GM18519 (cell line): Measurements from ENCODE around the gene S100A9.

Experiments
- ATAC-seq: cut with Tn5 transposase; IDR thresholded peaks from one replicate; pipeline ENCODE4 v1.9.1; 2021; ENCODE audit warnings: mild to moderate bottlenecking, moderate library complexity; ENCODE audit not compliant: unreplicated experiment, low FRiP score

The S100A9 gene

DNA sequence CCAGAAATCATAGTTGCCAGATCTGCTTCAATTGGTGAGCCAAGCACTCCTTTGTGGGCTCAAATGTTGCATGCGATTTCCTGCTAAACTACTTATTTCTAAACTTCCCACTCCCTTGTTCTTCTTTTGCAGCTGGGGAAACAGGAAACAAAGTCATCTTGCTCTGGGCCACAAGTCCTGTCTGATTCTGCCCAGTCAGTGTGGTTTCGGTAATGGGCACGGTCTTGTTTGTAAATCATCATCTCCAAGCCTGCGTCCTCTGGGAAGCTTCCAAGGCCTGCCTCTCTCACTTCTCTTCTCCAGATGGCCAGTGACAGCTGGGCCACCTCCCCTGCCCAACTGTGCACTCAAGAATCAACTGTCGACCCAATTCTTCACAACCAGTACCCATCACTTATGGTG, 28.8 kb downstream of the S100A9 start:
- no peak for ATAC-seq

DNA sequence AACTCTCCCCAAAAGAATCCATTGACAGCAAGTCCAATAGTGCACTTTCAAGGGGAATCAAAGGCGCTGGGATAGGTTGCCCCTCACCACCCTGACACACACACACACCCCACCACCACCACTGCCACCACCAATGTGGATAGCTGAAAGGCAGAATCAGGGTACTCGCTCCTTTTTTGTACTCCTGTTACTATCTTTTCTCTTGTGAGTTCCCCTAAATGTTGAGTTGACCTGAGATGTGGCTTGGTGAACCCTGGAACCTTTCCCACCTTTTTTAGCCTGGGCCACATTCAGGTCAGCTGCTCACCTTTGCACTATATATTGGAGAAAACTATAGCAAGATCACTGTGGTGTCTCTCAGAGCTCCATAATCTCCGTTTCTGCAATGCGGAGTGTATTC, 29.3 kb downstream of the S100A9 start:
- no peak for ATAC-seq

GRCh38 chr1:153387785-153388184, 30.1 kb downstream of the S100A9 start:
- ATAC-seq: no peak

DNA sequence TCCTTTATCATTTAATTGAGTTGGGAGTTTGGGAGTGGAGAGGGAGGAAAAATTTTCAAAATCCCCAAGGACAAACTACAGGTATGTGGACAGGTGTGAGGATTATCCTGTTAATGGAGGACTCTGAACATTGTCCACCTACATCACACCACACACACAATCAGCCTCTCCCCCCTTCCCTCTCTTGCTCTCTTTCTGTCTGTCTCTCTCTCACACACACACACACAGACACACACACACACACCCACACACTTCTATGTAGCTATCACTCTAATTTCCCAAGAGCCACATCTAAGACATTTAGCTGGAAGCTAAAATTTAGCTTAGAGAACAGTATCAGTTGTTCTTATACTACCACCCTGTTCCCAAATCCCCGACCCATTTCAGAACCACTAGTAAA, 31.7 kb downstream of the S100A9 start:
- ATAC-seq: no peak

GRCh38 chr1:153389973-153390879, 32.6 kb downstream of the S100A9 start:
- no peak for ATAC-seq

DNA sequence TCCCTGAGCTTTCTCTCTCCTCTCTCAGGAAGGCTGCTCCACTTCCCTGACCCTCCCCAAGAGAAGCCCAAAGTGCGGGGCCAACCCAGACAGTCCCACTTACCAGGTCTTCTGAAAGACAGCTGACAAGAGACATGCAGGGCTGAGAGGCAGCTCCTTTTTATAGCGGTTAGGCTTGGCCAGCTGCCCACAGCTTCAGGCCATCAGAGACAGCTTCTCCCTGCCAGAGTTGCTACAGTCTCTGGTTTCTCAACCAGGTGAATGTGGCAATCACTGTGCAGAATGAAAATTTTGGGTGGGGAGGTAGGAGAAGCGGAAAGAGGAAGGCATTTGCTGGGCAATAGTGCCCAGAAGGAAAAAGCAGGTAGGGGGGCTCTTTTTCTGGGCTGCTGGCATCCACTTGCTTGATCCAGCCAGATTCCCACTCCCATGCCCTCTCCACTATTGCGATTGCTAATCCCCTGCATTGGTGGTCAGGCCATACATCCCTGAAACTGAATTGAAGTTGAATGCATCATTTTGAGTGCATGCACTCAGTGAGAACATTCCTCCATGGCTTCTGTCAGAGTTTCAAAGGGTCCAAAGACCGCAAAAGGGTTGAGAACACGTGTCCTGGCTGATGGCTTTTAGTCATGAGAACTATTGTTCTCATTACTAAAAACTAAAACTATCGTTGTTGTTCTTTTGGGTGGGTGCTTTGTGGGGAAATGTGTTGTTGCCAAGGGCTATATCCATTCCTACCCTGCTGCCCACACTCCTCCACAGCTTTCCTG, 33.5 kb downstream of the S100A9 start, which contains the start of gene S100A8:
Gene S100A8 (minus strand): TSS at position 136 of the 773 bp plus-strand sequence. CDS start 538 bp downstream, outside the sequence.
- no peak for ATAC-seq

- no peak for ATAC-seq
Observed at GRCh38 chr1:153392258-153392657, 34.6 kb downstream of the S100A9 start.

GRCh38 chr1:153392822-153393221, 35.2 kb downstream of the S100A9 start:
- ATAC-seq: no peak

DNA sequence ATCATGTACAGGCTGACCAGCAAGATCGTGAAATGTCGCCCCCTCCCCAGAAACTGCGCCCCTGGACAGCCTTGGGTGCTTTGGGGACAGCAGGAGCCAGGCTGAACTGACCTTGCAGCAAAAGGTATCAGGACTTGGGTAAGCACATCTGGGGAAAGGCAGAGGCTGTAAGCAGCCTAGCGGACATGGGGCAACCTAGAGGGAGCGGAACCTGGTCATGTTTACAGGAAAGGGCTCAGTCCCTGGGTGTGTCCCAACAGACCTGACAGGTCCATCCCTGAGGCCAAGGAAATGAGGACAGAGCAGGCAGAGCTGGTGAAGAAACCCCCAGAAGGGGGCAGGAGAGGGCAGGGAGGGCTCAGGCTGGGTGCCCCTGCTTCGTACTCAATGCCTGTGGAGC, 36.3 kb downstream of the S100A9 start:
- no peak for ATAC-seq

DNA sequence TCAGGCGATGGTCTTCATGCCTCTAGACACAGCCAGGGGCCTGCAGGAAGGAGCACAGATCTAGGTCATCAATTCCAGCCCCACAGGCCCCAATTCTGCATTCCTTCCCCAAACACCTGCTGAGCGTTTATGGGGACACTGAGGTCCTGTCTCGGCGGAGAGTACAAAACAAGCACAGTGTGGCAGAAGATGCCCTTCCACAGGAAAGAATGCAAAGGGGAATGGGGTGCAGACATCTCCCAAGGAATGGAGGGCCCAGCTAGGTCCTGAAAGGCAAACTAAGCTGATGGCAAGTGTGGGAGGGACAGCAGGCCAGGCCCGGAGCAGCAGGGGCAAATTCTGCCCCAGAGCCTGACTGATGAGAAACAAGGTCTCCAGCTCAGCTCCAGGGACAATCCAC, 36.7 kb downstream of the S100A9 start:
- no peak for ATAC-seq

DNA sequence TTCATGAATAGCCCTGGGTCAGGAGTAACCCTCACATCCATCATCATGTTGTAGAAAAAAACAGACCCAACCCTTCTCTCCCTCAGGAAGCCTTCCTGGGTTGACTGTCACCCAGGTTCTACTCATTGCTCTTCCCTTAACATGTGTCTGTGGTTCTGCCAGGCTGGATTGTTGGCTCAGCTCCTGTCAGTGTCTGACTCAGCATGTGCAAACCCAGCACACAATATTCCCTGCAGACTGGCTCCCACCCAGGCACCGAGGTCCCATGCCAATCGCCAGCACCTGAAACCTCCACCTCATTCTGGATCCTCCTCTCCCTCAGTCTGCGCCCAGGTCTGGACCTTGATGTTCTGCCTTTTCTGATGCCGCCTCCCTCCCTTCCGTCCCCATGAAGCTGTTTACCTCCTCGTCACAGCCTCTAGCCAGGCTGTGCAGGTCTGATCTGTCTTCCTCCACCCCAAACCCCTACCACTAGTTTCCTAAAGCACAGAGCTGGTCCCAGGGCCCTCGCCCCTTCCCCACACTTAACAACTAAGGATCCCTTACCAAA, 37.6 kb downstream of the S100A9 start:
- no peak for ATAC-seq

- ATAC-seq: no peak
Observed at GRCh38 chr1:153395776-153396175, 38.1 kb downstream of the S100A9 start.

DNA sequence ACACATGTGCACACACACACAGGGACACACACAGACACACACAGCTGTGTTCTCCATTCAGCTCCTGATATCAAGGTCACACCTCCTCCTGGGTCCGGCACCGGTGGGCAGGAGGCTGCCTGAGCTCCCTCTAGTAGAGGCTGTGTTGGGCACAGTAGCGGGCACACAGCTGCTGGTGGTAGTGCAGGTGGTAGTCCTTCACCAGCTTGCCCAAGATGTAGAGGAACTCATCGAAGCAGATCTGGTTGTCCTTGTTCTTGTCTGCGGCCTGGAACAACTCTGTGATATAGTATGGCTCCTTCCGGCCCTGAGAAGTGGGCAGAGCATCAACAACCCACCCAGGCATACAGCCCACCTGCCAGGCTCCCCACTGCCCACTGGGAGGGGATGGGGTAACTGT, 38.8 kb downstream of the S100A9 start:
- ATAC-seq: no peak

DNA sequence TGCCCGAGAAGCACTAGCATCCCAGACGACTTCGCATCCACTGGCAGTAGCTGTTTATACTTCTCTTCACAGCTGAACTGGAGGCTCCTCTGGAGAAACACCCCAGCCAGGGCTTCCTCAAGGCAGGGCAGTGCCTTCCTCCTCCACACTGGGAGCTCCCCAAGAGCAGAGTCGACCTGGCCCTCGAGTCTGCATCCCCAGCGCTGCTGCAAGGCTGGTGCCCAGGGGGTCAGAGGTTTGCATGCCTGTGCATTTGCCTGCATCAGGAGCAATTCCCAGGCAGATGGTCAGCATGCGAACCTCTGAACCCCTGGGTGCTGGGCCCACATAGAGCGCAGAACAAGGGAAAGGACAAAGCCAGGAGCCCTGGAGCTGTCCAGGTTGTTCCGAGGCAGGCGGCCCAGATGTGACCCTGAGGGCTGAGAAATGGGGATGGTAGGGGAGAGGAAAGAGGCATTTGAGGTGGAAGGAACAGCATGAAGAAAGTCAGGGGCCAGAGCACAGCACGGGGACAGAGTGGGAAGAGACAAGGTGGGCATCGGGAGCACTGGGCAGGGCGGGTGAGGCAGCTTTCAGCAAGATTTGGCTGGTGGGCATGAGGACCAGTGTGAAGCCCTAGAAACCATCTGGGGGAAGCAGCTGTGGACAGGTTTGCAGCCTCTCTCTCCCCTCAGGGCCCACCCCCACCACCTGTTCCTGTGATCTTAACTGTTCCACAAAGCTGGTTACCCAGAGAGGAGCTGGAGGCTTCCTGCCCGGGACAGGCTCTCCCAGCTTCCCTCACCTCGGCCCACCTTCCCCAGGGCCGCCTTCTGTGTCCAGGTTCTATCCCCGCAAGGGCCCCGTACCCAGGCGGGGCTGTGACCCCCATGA, 39.6 kb downstream of the S100A9 start:
- ATAC-seq: no peak

DNA sequence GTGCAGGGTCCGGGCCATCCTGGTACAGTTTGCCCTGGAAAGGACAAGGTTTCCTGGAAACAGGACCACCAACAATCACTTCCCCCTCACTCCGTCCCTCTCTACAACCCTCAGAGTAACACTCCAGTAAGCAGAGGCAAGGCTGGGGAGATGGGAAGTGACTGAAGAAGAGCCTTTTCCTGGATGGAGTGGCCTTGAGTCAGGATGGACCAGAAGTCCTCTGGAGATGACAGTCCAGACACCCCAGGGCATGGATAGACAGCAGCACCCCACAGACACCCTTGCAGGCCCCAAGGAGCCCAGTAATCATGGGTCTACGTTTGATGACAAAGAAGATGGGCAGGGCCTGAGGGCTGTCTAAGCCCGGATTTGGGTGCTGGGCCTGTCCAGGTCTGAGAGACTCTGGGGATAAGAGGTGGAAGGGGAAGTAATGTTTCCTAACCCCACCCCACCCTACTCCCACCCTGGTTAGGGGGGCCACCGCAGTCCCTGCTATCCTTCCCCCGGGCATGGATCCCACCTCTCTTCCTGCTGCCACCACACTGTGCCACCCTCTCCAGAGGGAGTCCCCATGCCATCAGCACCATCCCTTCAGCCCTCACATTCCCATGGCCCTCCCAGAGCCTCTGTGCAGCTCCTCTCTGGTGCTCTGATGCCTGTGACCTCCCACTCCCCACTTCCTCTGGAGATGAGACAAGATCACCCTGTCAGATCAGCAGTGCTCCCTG, 40.4 kb downstream of the S100A9 start:
- no peak for ATAC-seq

- no peak for ATAC-seq
Observed at GRCh38 chr1:153399401-153400055, 41.9 kb downstream of the S100A9 start.

DNA sequence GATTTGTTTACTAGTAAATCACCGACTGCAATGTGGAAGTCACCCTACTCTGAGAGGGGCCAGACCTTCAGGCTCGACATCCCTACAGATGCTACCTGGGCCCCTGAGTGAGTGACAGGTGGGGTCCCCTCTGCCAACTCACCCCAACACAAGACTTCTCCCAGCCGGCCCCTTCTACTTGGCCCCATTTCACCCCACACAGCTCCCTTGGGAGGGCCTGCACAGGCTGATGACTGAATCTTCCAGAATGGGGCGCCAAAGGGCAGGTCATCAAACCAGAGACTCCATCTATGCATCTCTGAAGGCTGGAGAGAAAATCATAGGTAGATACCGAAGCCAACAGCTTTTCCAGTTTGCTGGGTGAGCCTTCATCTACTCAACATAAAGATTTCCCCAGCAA, 42.6 kb downstream of the S100A9 start:
- no peak for ATAC-seq

DNA sequence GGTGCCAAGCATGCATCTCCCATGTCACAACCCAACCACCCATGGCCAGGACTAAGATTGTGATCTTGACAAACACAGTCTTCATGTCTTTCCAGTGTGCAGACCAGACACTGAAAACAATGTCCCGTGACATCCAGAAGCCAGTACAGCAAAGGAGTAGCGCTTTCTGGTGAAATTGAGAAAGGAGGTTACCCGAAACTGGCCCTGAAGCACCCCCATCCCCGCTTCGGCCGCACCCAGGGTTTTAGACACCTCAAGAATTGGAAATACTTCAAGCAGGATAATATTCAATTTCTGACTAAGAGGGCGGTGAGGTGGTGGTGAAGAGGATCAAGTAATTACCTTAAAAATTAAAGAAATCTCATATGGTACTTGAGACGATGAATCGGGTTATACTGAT, 43.8 kb downstream of the S100A9 start:
- ATAC-seq: no peak

- no peak for ATAC-seq
Observed at GRCh38 chr1:153402226-153402625, 44.6 kb downstream of the S100A9 start.
